Stimulated activated CD8-positive, alpha-beta memory T cell treated with anti-CD3 and anti-CD28 coated beads, Interleukin-7, amount 100 ng/mL, for 48 hours (primary cell): ENCODE measurements around the gene TNFRSF14.
A peak's percentile ranks its signal among the peaks of the same experiment; 100 is the strongest.
"Not testable (repeated sequence)": the region's sequence is repeated elsewhere in the genome, so short reads cannot be mapped to it uniquely, and the experiment has no call there.

Source experiments
- DNase-seq, 2 donors: peaks; one replicate each; pipeline ENCODE4 v3.0.0-alpha.2; 2020; ENCODE audit warnings: low read depth in 1 of 2; ENCODE audit errors: extremely low read depth in 1 of 2

Gene TNFRSF14

GRCh38 chr1:2553076-2553475, 3.1 kb upstream of the TNFRSF14 start:
- DNase-seq: not testable (repeated sequence)

GRCh38 chr1:2553871-2554620, 2.1 kb upstream of the TNFRSF14 start:
- no peak for DNase-seq

- DNase-seq: no peak
Measured at GRCh38 chr1:2554621-2555387, 1.4 kb upstream of the TNFRSF14 start.

GRCh38 chr1:2555634-2556276, 416 bp upstream of the TNFRSF14 start:
- DNase-seq: peak; percentile 71 to 81

GRCh38 chr1:2556678-2557481, 709 bp downstream of the TNFRSF14 start:
- peak in 1 of 2 donors; percentile 37 for DNase-seq

- no peak for DNase-seq
Measured at GRCh38 chr1:2557482-2558400, 1.6 kb downstream of the TNFRSF14 start.

- no peak for DNase-seq
Measured at GRCh38 chr1:2558420-2558819, 2.2 kb downstream of the TNFRSF14 start.

GRCh38 chr1:2558861-2559260, 2.7 kb downstream of the TNFRSF14 start:
- no peak for DNase-seq

- no peak for DNase-seq
Measured at GRCh38 chr1:2559509-2560298, 3.5 kb downstream of the TNFRSF14 start.

GRCh38 chr1:2560299-2561073, 4.3 kb downstream of the TNFRSF14 start:
- no peak for DNase-seq

- DNase-seq: no peak
Measured at GRCh38 chr1:2561446-2561845, 5.3 kb downstream of the TNFRSF14 start.

GRCh38 chr1:2561898-2562895, 6.0 kb downstream of the TNFRSF14 start:
- no peak for DNase-seq

- DNase-seq: no peak
Measured at GRCh38 chr1:2563205-2563604, 7.0 kb downstream of the TNFRSF14 start.

GRCh38 chr1:2564006-2564814, 8.0 kb downstream of the TNFRSF14 start:
- DNase-seq: no peak

- no peak for DNase-seq
Measured at GRCh38 chr1:2564815-2565374, 8.7 kb downstream of the TNFRSF14 start.
